HCT116 (cell line): Measurements from ENCODE around the gene RIC8B. TPM values are rescaled to one million over a fixed set of nuclear protein-coding genes. Genes with fewer than 3 reads are reported as not detected.

Source experiments
- ATAC-seq: fragments of 200-7000 bp; cut with Tn5 transposase; 2 replicates; pipeline ENCODE4 v1.9.1; 2020; ENCODE audit warnings: mild to moderate bottlenecking, moderate library complexity
- BruUV-seq: library from RNA; stranded (reverse); fragments of 400-500 nt; replicated peaks from 2 replicates; lab custom pipeline; 2021; lab: Mats Ljungman, UMichigan
- CTCF ChIA-PET: fragments of 300-600 bp; sonication (Branson Sonifier 250); formaldehyde crosslinking; loops from one replicate; lab custom pipeline; 2021; ENCODE audit warnings: antibody characterized with exemption; lab: Charles Lee
- POLR2A ChIA-PET: fragments of 300-600, 350-600 bp; sonication (Branson Sonifier 250); formaldehyde crosslinking; loops from one replicate; lab custom pipeline; 2021; ENCODE audit warnings: antibody characterized with exemption; lab: Charles Lee
- RAD21 ChIA-PET, 2 experiments: fragments of 300-600 bp; sonication (Branson Sonifier 250); formaldehyde crosslinking; loops; one replicate each; lab custom pipeline; 2023; ENCODE audit warnings: low total read pairs in 2 of 2; ENCODE audit not compliant: uncharacterized antibody in 2 of 2, unreplicated experiment in 2 of 2, low non-redundant PET in 1 of 2; lab: Charles Lee
- DNase-seq: peaks from one replicate; pipeline ENCODE4 v3.0.0-alpha.2; 2010; ENCODE audit warnings: low read depth, low spot score
- H2AFZ ChIP-seq: fragments of 200-600 bp; shearing (Covaris generic), sonication (generic); 2 replicates; pipeline ENCODE4 v1.6.1; 2017; ENCODE audit warnings: low read depth, mixed run types, mixed read lengths, antibody characterized with exemption, low read length; ENCODE audit not compliant: poor library complexity, severe bottlenecking
- H3K27ac ChIP-seq: 2 replicates; pipeline ENCODE4 v1.5.1; 2012; ENCODE audit warnings: low read depth, low read length
- H3K27me3 ChIP-seq: fragments of 200-600 bp; sonication (generic); 2 replicates; pipeline ENCODE4 v1.6.1; 2016; ENCODE audit warnings: mixed run types, low read length, mixed read lengths; ENCODE audit not compliant: insufficient read depth
- H3K36me3 ChIP-seq, 2 experiments: fragments of 200-500 bp in 1 of 2; fragments of 200-600 bp in 1 of 2; sonication (Bioruptor generic) in 1 of 2; sonication (generic) in 1 of 2; 2 replicates each; pipeline versions ENCODE4 v1.5.1 to v1.6.1; 2014 to 2016; ENCODE audit warnings: low read length in 2 of 2, inconsistent platforms in 1 of 2, mixed read lengths in 1 of 2, mixed run types in 1 of 2; ENCODE audit not compliant: insufficient read depth in 2 of 2, control insufficient read depth in 1 of 2
- H3K4me1 ChIP-seq, 2 experiments: fragments of 200-600 bp in 1 of 2; sonication (generic) in 1 of 2; 2 replicates each; pipeline versions ENCODE4 v1.5.1 to v1.6.1; 2012 to 2017; ENCODE audit warnings: low read length in 2 of 2, inconsistent platforms in 1 of 2, mild to moderate bottlenecking in 1 of 2, mixed read lengths in 1 of 2, mixed run types in 1 of 2, moderate library complexity in 1 of 2; ENCODE audit not compliant: insufficient read depth in 2 of 2, control insufficient read depth in 1 of 2
- H3K4me2 ChIP-seq: fragments of 200-600 bp; sonication (generic); 2 replicates; pipeline ENCODE4 v1.6.1; 2017; ENCODE audit warnings: mixed run types, low read length, mixed read lengths
- H3K4me3 ChIP-seq, 2 experiments: fragments of 200-600 bp in 1 of 2; sonication (generic) in 1 of 2; replicated peaks in 1 of 2; 2 replicates each; pipeline ENCODE4 v1.5.1; 2011 to 2016; ENCODE audit warnings: low read length in 2 of 2, control low read depth in 1 of 2, low read depth in 1 of 2, mild to moderate bottlenecking in 1 of 2, mixed read lengths in 1 of 2, mixed run types in 1 of 2
- H3K79me2 ChIP-seq: fragments of 200-600 bp; sonication (generic); 2 replicates; pipeline ENCODE4 v1.6.1; 2017; ENCODE audit warnings: mild to moderate bottlenecking, mixed run types, low read length, moderate library complexity, mixed read lengths; ENCODE audit not compliant: insufficient read depth
- H3K9ac ChIP-seq: fragments of 200-600 bp; sonication (generic); 2 replicates; pipeline ENCODE4 v1.6.1; 2016; ENCODE audit warnings: low read length, mixed read lengths
- H3K9me2 ChIP-seq: fragments of 200-600 bp; sonication (generic), shearing (Covaris generic); 2 replicates; pipeline ENCODE4 v1.6.1; 2017; ENCODE audit warnings: mixed run types, mild to moderate bottlenecking, moderate library complexity; ENCODE audit not compliant: insufficient read depth
- H3K9me3 ChIP-seq, 2 experiments: fragments of 200-500 bp in 1 of 2; fragments of 200-600 bp in 1 of 2; sonication (Bioruptor generic) in 1 of 2; sonication (generic) in 1 of 2; 2 replicates each; pipeline ENCODE4 v1.6.1; 2014 to 2017; ENCODE audit warnings: low read length in 2 of 2, mixed read lengths in 2 of 2, inconsistent platforms in 1 of 2, low read depth in 1 of 2, mild to moderate bottlenecking in 1 of 2, mixed run types in 1 of 2, moderate library complexity in 1 of 2; ENCODE audit not compliant: control insufficient read depth in 1 of 2, insufficient read depth in 1 of 2
- H4K20me1 ChIP-seq: fragments of 200-600 bp; sonication (generic), shearing (Covaris generic); 2 replicates; pipeline ENCODE4 v1.6.1; 2017; ENCODE audit warnings: mixed run types, mild to moderate bottlenecking, moderate library complexity; ENCODE audit not compliant: insufficient read depth
- CBX3 ChIP-seq: IDR thresholded peaks from 2 replicates; pipeline ENCODE4 v1.6.1; 2012; ENCODE audit warnings: low read depth
- CEBPB ChIP-seq: IDR thresholded peaks from 2 replicates; pipeline ENCODE4 v1.6.1; 2012; ENCODE audit warnings: low read depth
- EGR1 ChIP-seq: IDR thresholded peaks from 2 replicates; pipeline ENCODE4 v1.6.1; 2012; ENCODE audit warnings: low read depth
- ELF1 ChIP-seq: IDR thresholded peaks from 2 replicates; pipeline ENCODE4 v1.6.1; 2012; ENCODE audit warnings: low read depth, borderline replicate concordance
- EZH2phosphoT487 ChIP-seq: fragments of 200-600 bp; IDR thresholded peaks from 2 replicates; pipeline ENCODE4 v1.6.1; 2018; ENCODE audit warnings: antibody characterized with exemption, borderline replicate concordance
- JUND ChIP-seq: IDR thresholded peaks from 2 replicates; pipeline ENCODE4 v1.6.1; 2012
- POLR2AphosphoS5 ChIP-seq: IDR thresholded peaks from 2 replicates; pipeline ENCODE4 v1.6.1; 2011; ENCODE audit warnings: mild to moderate bottlenecking, low read depth, low read length, moderate library complexity
- SIN3A ChIP-seq: IDR thresholded peaks from 2 replicates; pipeline ENCODE4 v1.6.1; 2012; ENCODE audit warnings: low read depth
- TCF7L2 ChIP-seq: IDR thresholded peaks from 2 replicates; pipeline ENCODE4 v1.7.0; 2011; ENCODE audit warnings: borderline replicate concordance, inconsistent platforms; ENCODE audit not compliant: insufficient read depth, insufficient read length; ENCODE audit errors: extremely low read depth
- YY1 ChIP-seq: IDR thresholded peaks from 2 replicates; pipeline ENCODE4 v1.6.1; 2011; ENCODE audit warnings: low read length, low read depth, moderate library complexity, mild to moderate bottlenecking; ENCODE audit not compliant: insufficient replicate concordance; ENCODE audit errors: extremely low read depth
- ZFX ChIP-seq: fragments of 450-650 bp; IDR thresholded peaks from 2 replicates; pipeline ENCODE4 v1.6.1; 2017
- intact Hi-C: fragments of 100-400 bp; cut with micrococcal nuclease; formaldehyde crosslinking; loops from 2 replicates; pipeline ENCODE4 v1.10.0; 2022
- total RNA-seq: library from RNA; stranded (reverse); gene quantifications from one replicate; pipeline ENCODE4 v1.2.1, GENCODE V29; 2021; ENCODE audit not compliant: unreplicated experiment
- TF ChIP-seq, protein P1 (sequence below): IDR thresholded peaks from 2 replicates; pipeline ENCODE4 v1.6.1; 2011; ENCODE audit warnings: mild to moderate bottlenecking, low read length, moderate library complexity; ENCODE audit not compliant: insufficient replicate concordance; ENCODE audit errors: extremely low read depth
- TF ChIP-seq, protein P2 (sequence below), 3 experiments: fragments of 200-600 bp in 1 of 3; sonication (generic) in 1 of 3; IDR thresholded peaks in 2 of 3; conservative IDR thresholded peaks in 1 of 3; 2 replicates each; pipeline ENCODE4 v1.5.1; 2012 to 2017; ENCODE audit warnings: low read depth in 2 of 3, low read length in 2 of 3, antibody characterized with exemption in 1 of 3, borderline replicate concordance in 1 of 3, control low read depth in 1 of 3, mild to moderate bottlenecking in 1 of 3, mixed read lengths in 1 of 3, mixed run types in 1 of 3, moderate library complexity in 1 of 3; ENCODE audit not compliant: insufficient read depth in 1 of 3
- TF ChIP-seq, protein P3 (sequence below): IDR thresholded peaks from 2 replicates; pipeline ENCODE4 v1.6.1; 2012

Gene RIC8B
- total RNA-seq, 1 experiment from 2014 or later, result 16.7 TPM

DNA sequence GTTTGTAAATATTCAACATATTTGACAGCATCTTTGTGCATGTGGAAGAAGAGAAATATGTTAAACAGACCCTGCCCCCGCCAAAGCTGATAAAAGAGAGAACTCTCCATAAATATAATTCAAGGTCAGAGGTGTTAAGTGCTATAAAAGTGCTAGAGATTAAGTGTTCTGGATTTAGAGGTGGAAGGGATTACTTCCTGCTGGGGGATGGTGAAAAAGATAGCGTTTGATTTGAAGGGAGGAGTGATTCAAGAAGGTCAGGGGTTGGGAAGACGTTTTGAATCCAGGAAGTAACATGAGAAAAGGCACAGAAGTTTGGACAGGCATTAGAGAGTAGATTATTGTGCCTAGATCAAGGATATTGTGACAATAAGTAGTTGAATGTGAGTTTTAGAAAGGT is 30.2 kb downstream of the RIC8B start:
- no peak overlapping the region for H2AFZ ChIP-seq
- ATAC-seq (no peak), DNase-seq (no peak)
- H3K27ac ChIP-seq, result no peak overlapping the region
- H3K4me3 ChIP-seq, result no peak overlapping the region
- no peaks in the 10 kb centered on the region for H4K20me1 ChIP-seq
- intact Hi-C loops, result loop anchor here (5.0 kb wide), 1 partner anchor 503 kb away; no protein-coding TSS in a partner anchor
- ChIA-PET POLR2A (no interaction called here), RAD21 (no interaction called here), CTCF (no interaction called here)
- no peaks in the 10 kb centered on the region for H3K9me2 ChIP-seq
- no peaks in the 10 kb centered on the region for H3K36me3 ChIP-seq
- no peak overlapping the region for H3K4me2 ChIP-seq
- no peaks in the 10 kb centered on the region for H3K4me1 ChIP-seq
- no peak overlapping the region for H3K9ac ChIP-seq
- no peaks in the 10 kb centered on the region for H3K9me3 ChIP-seq
- no TSS peak for BruUV-seq
- H3K79me2 ChIP-seq, result no peaks in the 10 kb centered on the region; the same call in 1 of the 2 replicates
- TF ChIP-seq ELF1 (no peak), EZH2phosphoT487 (no peak), EGR1 (no peak), POLR2AphosphoS5 (no peak), TCF7L2 (no peak), YY1 (no peak), CBX3 (no peak), ZFX (no peak), SIN3A (no peak), JUND (no peak)
- no peaks in the 10 kb centered on the region for H3K27me3 ChIP-seq

DNA sequence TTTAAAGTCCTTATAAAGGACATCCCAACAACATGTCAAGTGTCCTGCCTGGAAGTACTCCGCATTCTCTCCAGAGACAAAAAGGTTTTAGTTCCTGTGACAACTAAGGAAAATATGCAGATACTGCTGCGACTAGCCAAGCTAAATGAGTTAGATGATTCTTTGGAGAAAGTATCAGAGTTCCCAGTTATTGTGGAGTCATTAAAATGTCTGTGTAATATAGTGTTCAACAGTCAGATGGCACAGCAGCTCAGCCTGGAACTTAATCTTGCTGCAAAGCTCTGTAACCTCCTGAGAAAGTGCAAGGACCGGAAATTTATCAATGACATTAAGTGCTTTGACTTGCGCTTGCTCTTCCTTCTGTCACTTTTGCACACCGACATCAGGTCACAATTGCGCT is 40.2 kb downstream of the RIC8B start:
- H3K4me1 ChIP-seq, result no peaks in the 10 kb centered on the region
- H3K9ac ChIP-seq, result no peak overlapping the region
- H3K9me2 ChIP-seq, result no peaks in the 10 kb centered on the region
- TF ChIP-seq, protein P1, sequence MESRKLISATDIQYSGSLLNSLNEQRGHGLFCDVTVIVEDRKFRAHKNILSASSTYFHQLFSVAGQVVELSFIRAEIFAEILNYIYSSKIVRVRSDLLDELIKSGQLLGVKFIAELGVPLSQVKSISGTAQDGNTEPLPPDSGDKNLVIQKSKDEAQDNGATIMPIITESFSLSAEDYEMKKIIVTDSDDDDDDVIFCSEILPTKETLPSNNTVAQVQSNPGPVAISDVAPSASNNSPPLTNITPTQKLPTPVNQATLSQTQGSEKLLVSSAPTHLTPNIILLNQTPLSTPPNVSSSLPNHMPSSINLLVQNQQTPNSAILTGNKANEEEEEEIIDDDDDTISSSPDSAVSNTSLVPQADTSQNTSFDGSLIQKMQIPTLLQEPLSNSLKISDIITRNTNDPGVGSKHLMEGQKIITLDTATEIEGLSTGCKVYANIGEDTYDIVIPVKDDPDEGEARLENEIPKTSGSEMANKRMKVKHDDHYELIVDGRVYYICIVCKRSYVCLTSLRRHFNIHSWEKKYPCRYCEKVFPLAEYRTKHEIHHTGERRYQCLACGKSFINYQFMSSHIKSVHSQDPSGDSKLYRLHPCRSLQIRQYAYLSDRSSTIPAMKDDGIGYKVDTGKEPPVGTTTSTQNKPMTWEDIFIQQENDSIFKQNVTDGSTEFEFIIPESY, result no peak
- no peak for TF ChIP-seq CEBPB
- TF ChIP-seq, protein P2, sequence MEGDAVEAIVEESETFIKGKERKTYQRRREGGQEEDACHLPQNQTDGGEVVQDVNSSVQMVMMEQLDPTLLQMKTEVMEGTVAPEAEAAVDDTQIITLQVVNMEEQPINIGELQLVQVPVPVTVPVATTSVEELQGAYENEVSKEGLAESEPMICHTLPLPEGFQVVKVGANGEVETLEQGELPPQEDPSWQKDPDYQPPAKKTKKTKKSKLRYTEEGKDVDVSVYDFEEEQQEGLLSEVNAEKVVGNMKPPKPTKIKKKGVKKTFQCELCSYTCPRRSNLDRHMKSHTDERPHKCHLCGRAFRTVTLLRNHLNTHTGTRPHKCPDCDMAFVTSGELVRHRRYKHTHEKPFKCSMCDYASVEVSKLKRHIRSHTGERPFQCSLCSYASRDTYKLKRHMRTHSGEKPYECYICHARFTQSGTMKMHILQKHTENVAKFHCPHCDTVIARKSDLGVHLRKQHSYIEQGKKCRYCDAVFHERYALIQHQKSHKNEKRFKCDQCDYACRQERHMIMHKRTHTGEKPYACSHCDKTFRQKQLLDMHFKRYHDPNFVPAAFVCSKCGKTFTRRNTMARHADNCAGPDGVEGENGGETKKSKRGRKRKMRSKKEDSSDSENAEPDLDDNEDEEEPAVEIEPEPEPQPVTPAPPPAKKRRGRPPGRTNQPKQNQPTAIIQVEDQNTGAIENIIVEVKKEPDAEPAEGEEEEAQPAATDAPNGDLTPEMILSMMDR (IDR thresholded peaks at IDR 0.05 in 2 of 3, conservative IDR thresholded peaks at IDR 0.05 in 1 of 3; ENCODE audit: borderline replicate concordance in 1 of 3, insufficient read depth in 1 of 3, low read depth in 2 of 3, low read length in 2 of 3), result no peak
- TF ChIP-seq, protein P3, sequence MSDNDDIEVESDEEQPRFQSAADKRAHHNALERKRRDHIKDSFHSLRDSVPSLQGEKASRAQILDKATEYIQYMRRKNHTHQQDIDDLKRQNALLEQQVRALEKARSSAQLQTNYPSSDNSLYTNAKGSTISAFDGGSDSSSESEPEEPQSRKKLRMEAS, result no peak
- TF ChIP-seq, all 23 proteins: peak for 0
- H3K27ac ChIP-seq, result no peak overlapping the region
- H3K9me3 ChIP-seq, result no peaks in the 10 kb centered on the region
- no peak overlapping the region for H2AFZ ChIP-seq
- no peaks in the 10 kb centered on the region for H4K20me1 ChIP-seq
- DNase-seq (no peak), ATAC-seq (no peak)
- ChIA-PET RAD21 (no interaction called here), CTCF (no interaction called here), POLR2A (no interaction called here)
- H3K4me3 ChIP-seq, result no peak overlapping the region
- H3K36me3 ChIP-seq, result 0 out of 4 replicates have a peak, but pooled peaks cover 2 to 5% of the 10 kb centered on the region in 2 experiments
- intact Hi-C loops, result no loop called here
- no TSS peak for BruUV-seq
- no peaks in the 10 kb centered on the region for H3K27me3 ChIP-seq
- no peak overlapping the region for H3K4me2 ChIP-seq
- H3K79me2 ChIP-seq, result no peaks in the 10 kb centered on the region
